ENCODE measurements around the gene KCNJ16. TPM values are rescaled to one million over a fixed set of nuclear protein-coding genes. Genes with fewer than 3 reads are reported as not detected.

The KCNJ16 gene
- total RNA-seq, 1 donor from 2014 or later: 0.35 TPM

DNA sequence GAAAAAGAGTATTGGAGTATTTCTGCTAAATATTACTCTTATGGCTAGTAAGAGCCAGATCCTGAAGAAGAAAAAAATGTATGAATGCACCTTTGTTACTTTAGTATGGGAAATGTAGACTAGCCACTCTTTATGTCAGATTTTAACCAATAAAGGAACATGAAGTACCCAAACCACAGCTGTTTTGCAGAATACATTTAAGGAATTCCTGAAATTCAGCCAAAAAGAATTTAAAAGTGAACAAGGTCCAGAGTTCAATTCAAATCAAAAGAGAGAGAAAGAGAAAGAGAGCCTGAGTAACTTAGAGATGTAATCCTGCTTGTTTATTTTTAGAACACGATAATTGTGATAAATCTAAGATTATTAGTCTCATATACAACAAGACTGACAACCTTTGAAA is 1.2 kb downstream of the KCNJ16 start:
- intact Hi-C loops (cut with DNase I): no loop called here
- Histone ChIP-seq H3K4me1 (no peaks in the 10 kb centered on the region), H3K36me3 (no peaks in the 10 kb centered on the region), H3K9me3 (no peaks in the 10 kb centered on the region), H3K4me3 (no peak overlapping the region), H3K27ac (no peak overlapping the region), H3K27me3 (no peaks in the 10 kb centered on the region)
- no peak for DNase-seq
- no peak for ATAC-seq
- TF ChIP-seq, protein P1, sequence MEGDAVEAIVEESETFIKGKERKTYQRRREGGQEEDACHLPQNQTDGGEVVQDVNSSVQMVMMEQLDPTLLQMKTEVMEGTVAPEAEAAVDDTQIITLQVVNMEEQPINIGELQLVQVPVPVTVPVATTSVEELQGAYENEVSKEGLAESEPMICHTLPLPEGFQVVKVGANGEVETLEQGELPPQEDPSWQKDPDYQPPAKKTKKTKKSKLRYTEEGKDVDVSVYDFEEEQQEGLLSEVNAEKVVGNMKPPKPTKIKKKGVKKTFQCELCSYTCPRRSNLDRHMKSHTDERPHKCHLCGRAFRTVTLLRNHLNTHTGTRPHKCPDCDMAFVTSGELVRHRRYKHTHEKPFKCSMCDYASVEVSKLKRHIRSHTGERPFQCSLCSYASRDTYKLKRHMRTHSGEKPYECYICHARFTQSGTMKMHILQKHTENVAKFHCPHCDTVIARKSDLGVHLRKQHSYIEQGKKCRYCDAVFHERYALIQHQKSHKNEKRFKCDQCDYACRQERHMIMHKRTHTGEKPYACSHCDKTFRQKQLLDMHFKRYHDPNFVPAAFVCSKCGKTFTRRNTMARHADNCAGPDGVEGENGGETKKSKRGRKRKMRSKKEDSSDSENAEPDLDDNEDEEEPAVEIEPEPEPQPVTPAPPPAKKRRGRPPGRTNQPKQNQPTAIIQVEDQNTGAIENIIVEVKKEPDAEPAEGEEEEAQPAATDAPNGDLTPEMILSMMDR (IDR thresholded peaks at IDR 0.05): no peak

DNA sequence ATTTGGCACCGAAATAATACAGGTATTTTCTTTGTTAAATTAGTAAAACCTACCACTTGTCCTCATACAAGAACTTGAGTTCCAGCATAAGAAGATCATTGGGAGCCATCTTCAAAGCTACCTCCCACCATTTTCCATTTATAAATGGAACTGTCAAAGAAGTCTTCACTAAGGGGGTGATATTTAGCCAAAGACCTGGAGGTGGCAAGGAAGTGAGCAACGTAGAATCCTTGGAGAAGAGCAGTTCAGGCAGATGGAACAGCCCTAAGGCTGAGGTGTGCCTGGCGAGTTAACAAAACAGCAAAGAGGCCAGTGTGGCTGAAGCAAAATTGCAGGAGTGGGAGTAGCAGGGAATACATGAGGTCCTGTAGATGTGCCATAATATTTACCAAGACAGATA is 1.8 kb downstream of the KCNJ16 start:
- no peaks in the 10 kb centered on the region for H3K9me3 ChIP-seq
- H3K27ac ChIP-seq: no peak overlapping the region
- no peaks in the 10 kb centered on the region for H3K36me3 ChIP-seq
- DNase-seq: no peak
- TF ChIP-seq, protein P1 (IDR thresholded peaks at IDR 0.05): no peak
- intact Hi-C loops (cut with DNase I): no loop called here
- no peaks in the 10 kb centered on the region for H3K4me1 ChIP-seq
- no peak for ATAC-seq
- no peaks in the 10 kb centered on the region for H3K27me3 ChIP-seq
- no peak overlapping the region for H3K4me3 ChIP-seq

GRCh38 chr17:70078549-70078948 is 3.5 kb downstream of the KCNJ16 start:
- Histone ChIP-seq H3K27ac (no peak overlapping the region), H3K4me3 (no peak overlapping the region), H3K27me3 (no peaks in the 10 kb centered on the region), H3K4me1 (no peaks in the 10 kb centered on the region), H3K36me3 (no peaks in the 10 kb centered on the region), H3K9me3 (no peaks in the 10 kb centered on the region)
- TF ChIP-seq, protein P1 (IDR thresholded peaks at IDR 0.05): no peak
- DNase-seq (no peak), ATAC-seq (no peak)
- intact Hi-C loops (cut with DNase I): no loop called here

- intact Hi-C loops (cut with DNase I): no loop called here
- no peak overlapping the region for H3K27ac ChIP-seq
- no peaks in the 10 kb centered on the region for H3K4me1 ChIP-seq
- no peak for ATAC-seq
- H3K4me3 ChIP-seq: no peak overlapping the region
- DNase-seq: no peak
- no peaks in the 10 kb centered on the region for H3K9me3 ChIP-seq
- H3K36me3 ChIP-seq: no peaks in the 10 kb centered on the region
- TF ChIP-seq, protein P1 (IDR thresholded peaks at IDR 0.05): no peak
- no peaks in the 10 kb centered on the region for H3K27me3 ChIP-seq
Measured at GRCh38 chr17:70078994-70079531, 4.0 kb downstream of the KCNJ16 start.

GRCh38 chr17:70080541-70081347 is 5.7 kb downstream of the KCNJ16 start:
- Histone ChIP-seq H3K4me1 (no peaks in the 10 kb centered on the region), H3K9me3 (no peaks in the 10 kb centered on the region), H3K27me3 (no peaks in the 10 kb centered on the region), H3K27ac (no peak overlapping the region), H3K4me3 (no peak overlapping the region), H3K36me3 (no peaks in the 10 kb centered on the region)
- DNase-seq (no peak), ATAC-seq (no peak)
- intact Hi-C loops (cut with DNase I): no loop called here
- TF ChIP-seq, protein P1 (IDR thresholded peaks at IDR 0.05): no peak
